Ascending aorta (tissue), 2 donors: Measurements from ENCODE around the gene CPSF3. TPM values are rescaled to one million over a fixed set of nuclear protein-coding genes. Genes with fewer than 3 reads are reported as not detected.

ENCODE experiments used
- DNase-seq, 2 donors: peaks; one replicate each; pipeline ENCODE4 v3.0.0-alpha.2; 2019; ENCODE audit warnings: low spot score in 2 of 2
- H3K27ac ChIP-seq, 2 donors: fragments of 200-600 bp; sonication (generic); one replicate each; pipeline ENCODE4 v1.5.1; 2016 to 2017; ENCODE audit warnings: mild to moderate bottlenecking in 1 of 2
- H3K27me3 ChIP-seq: fragments of 200-600 bp; sonication (generic); one replicate; pipeline ENCODE4 v1.5.1; 2017
- H3K36me3 ChIP-seq, 2 donors: fragments of 200-600 bp; sonication (generic); one replicate each; pipeline ENCODE4 v1.5.1; 2016
- H3K4me1 ChIP-seq, 2 donors: fragments of 200-600 bp; sonication (generic); one replicate each; pipeline ENCODE4 v1.5.1; 2016 to 2017; ENCODE audit warnings: mild to moderate bottlenecking in 1 of 2
- H3K4me3 ChIP-seq, 2 donors: fragments of 200-600 bp; sonication (generic); one replicate each; pipeline ENCODE4 v1.5.1; 2016 to 2017; ENCODE audit warnings: mild to moderate bottlenecking in 1 of 2
- H3K9me3 ChIP-seq, 2 donors: fragments of 200-600 bp; sonication (generic); one replicate each; pipeline ENCODE4 v1.5.1; 2016
- intact Hi-C: fragments of 100-400 bp; cut with DNase I; formaldehyde crosslinking; loops from one replicate; pipeline ENCODE4 v1.15.1; 2023
- total RNA-seq: library from RNA; depleted of rRNA; stranded (reverse); fragments of >200 nt; gene quantifications from one replicate; pipeline ENCODE4 v1.1.0, GENCODE V29; 2016
- TF ChIP-seq, protein P1 (sequence below), 3 experiments: fragments of 200-600 bp in 2 of 3; fragments of 450-650 bp in 1 of 3; sonication (generic) in 2 of 3; IDR thresholded peaks; one replicate each; pipeline ENCODE4 v1.5.1; 2016 to 2019; ENCODE audit warnings: antibody characterized with exemption in 3 of 3, mild to moderate bottlenecking in 1 of 3, moderate library complexity in 1 of 3

CPSF3 gene
- total RNA-seq, 1 donor from 2014 or later, result 5.3 TPM

DNA sequence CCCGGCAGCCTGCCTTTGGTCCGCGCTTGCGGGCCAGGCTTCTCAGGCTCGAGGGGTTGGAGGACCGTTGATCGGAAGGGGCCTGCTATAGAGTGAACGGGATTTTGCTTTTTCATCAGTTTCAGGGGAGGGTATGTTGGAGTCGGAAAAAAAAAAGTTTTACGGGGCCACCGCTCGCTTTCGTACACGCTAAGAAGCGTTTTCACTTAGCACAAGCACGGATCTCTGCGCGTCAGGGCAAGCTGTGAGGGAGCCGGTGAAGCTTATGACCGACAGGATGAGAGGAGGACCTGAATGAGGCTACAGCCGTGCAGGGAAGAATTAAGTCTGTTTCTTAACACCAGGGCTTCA is 443 bp downstream of the CPSF3 start:
- DNase-seq, result no peak
- intact Hi-C loops, result loop anchor here (1.0 to 10.0 kb wide), 6 partner anchors 51 to 419 kb away; partner anchors contain the start of genes ADAM17, ASAP2, IAH1 and MBOAT2
- H3K27me3 ChIP-seq, result no peaks in the 10 kb centered on the region
- H3K36me3 ChIP-seq, result peaks cover under 1 to 2% of the 10 kb centered on the region in 2 donors
- H3K4me3 ChIP-seq, result peak overlapping the region; percentile 83 to 93
- H3K4me1 ChIP-seq, result peaks cover 7 to 33% of the 10 kb centered on the region in 2 donors
- H3K27ac ChIP-seq, result peak overlapping the region; percentile 91 to 94
- no peaks in the 10 kb centered on the region for H3K9me3 ChIP-seq
- TF ChIP-seq, protein P1, sequence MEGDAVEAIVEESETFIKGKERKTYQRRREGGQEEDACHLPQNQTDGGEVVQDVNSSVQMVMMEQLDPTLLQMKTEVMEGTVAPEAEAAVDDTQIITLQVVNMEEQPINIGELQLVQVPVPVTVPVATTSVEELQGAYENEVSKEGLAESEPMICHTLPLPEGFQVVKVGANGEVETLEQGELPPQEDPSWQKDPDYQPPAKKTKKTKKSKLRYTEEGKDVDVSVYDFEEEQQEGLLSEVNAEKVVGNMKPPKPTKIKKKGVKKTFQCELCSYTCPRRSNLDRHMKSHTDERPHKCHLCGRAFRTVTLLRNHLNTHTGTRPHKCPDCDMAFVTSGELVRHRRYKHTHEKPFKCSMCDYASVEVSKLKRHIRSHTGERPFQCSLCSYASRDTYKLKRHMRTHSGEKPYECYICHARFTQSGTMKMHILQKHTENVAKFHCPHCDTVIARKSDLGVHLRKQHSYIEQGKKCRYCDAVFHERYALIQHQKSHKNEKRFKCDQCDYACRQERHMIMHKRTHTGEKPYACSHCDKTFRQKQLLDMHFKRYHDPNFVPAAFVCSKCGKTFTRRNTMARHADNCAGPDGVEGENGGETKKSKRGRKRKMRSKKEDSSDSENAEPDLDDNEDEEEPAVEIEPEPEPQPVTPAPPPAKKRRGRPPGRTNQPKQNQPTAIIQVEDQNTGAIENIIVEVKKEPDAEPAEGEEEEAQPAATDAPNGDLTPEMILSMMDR (IDR thresholded peaks at IDR 0.05), result no peak

DNA sequence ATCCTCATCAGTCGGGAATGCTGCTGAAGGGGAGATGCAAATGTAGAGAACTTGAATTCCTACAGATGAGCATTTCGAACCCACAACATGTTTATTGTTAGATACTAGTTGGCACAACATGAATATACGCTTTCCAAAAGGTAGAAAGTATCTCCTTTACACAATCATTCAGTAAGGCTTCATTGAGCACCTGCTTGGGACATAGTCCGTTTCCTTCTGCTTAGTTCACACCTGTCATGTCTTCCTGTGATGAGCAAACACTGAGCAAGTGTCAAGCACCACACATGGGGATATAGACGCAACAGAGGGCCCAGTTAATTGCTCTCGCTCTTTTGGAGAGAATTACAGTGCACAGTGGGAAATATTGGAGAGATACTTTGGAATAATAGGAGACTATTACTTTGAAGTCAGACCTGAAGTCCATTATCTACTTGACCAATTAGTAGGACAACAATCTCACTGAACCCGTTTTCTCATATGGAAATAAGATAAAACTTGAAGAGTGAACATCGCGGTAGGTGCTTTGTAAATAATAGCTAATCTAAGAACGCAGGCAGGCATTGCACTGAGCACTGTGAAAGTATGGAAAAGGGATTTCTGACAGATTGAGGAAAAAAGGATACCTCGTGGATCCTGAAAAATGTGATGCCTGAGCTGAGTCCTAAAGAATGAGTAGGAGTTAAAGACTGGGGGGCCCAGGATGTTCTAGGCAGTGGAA is 1.2 kb downstream of the CPSF3 start:
- DNase-seq, result no peak
- Histone ChIP-seq H3K27ac (no peak overlapping the region), H3K4me1 (peaks cover 7 to 33% of the 10 kb centered on the region in 2 donors), H3K9me3 (no peaks in the 10 kb centered on the region), H3K4me3 (peak overlapping the region; percentile 83 to 93), H3K27me3 (no peaks in the 10 kb centered on the region), H3K36me3 (peaks cover 5 to 7% of the 10 kb centered on the region in 2 donors)
- TF ChIP-seq, protein P1 (IDR thresholded peaks at IDR 0.05), result no peak
- intact Hi-C loops, result loop anchor here (5.0 to 10.0 kb wide), 2 partner anchors 217 to 420 kb away; partner anchors contain the start of genes ASAP2 and MBOAT2

GRCh38 chr2:9428965-9429577 is 5.6 kb downstream of the CPSF3 start:
- Histone ChIP-seq H3K27ac (no peak overlapping the region), H3K9me3 (no peaks in the 10 kb centered on the region), H3K4me3 (no peak overlapping the region), H3K4me1 (peaks cover 0 to 10% of the 10 kb centered on the region in 2 donors), H3K27me3 (no peaks in the 10 kb centered on the region), H3K36me3 (peaks cover 33 to 50% of the 10 kb centered on the region in 2 donors)
- no peak for DNase-seq
- intact Hi-C loops, result loop anchor here (10.0 kb wide), 1 partner anchor 424 kb away; the partner anchor contains the start of gene MBOAT2
- TF ChIP-seq, protein P1 (IDR thresholded peaks at IDR 0.05), result no peak

DNA sequence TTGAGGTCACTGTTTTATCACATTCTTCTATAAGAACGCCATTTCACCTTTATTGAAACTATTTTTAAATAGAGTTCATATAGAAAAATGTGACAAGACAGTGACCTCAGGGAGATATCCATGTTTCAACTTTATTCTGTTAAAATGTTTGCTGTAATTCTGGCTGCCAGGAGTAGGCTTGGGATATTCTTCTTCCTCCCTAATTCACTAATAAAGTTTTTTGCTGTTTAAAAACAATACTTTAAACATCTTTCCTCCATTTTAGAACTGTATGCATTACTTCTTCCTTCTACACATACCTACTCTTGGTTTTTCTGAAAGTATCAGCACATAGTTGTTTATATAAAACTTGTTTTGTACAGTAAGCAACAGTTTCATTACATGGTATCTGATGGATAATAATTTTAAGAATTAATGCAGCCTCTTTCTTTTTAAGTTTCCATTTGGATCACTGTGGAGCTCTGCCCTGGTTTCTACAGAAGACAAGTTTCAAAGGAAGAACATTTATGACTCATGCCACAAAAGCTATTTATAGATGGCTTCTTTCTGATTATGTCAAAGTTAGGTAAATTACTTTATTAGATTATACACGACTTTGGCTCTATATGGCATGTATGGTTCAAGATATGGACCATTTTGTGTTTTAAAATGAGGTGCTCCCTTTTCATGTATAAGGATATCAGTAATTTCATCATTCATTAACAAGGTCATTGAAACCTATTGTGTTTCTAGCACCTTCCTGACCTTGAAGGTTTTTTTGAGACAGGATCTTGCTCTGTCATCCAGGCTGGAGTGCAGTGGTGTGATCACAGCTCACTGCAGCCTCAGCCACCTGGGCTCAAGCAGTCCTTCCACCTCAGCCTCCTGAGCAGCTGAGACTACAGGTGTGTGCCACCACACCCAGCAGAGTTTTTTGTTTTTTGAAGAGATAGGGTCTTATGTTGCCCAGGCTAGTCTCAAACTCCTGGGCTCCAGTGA is 7.2 kb downstream of the CPSF3 start:
- DNase-seq, result no peak
- Histone ChIP-seq H3K4me1 (no peaks in the 10 kb centered on the region), H3K9me3 (no peaks in the 10 kb centered on the region), H3K27me3 (no peaks in the 10 kb centered on the region), H3K36me3 (peaks cover 40 to 61% of the 10 kb centered on the region in 2 donors), H3K27ac (no peak overlapping the region), H3K4me3 (no peak overlapping the region)
- intact Hi-C loops, result no loop called here
- TF ChIP-seq, protein P1 (IDR thresholded peaks at IDR 0.05), result no peak

GRCh38 chr2:9434489-9434888 is 11.0 kb downstream of the CPSF3 start:
- DNase-seq, result no peak
- Histone ChIP-seq H3K4me1 (no peaks in the 10 kb centered on the region), H3K27ac (no peak overlapping the region), H3K27me3 (no peaks in the 10 kb centered on the region), H3K4me3 (no peak overlapping the region), H3K9me3 (no peaks in the 10 kb centered on the region), H3K36me3 (peaks cover 38 to 88% of the 10 kb centered on the region in 2 donors)
- TF ChIP-seq, protein P1 (IDR thresholded peaks at IDR 0.05), result no peak
- intact Hi-C loops, result no loop called here
